ENCODE results near the gene RLF.

- TF ChIP-seq, protein P1, sequence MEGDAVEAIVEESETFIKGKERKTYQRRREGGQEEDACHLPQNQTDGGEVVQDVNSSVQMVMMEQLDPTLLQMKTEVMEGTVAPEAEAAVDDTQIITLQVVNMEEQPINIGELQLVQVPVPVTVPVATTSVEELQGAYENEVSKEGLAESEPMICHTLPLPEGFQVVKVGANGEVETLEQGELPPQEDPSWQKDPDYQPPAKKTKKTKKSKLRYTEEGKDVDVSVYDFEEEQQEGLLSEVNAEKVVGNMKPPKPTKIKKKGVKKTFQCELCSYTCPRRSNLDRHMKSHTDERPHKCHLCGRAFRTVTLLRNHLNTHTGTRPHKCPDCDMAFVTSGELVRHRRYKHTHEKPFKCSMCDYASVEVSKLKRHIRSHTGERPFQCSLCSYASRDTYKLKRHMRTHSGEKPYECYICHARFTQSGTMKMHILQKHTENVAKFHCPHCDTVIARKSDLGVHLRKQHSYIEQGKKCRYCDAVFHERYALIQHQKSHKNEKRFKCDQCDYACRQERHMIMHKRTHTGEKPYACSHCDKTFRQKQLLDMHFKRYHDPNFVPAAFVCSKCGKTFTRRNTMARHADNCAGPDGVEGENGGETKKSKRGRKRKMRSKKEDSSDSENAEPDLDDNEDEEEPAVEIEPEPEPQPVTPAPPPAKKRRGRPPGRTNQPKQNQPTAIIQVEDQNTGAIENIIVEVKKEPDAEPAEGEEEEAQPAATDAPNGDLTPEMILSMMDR (IDR thresholded peaks at IDR 0.05) = no peak
- TF ChIP-seq POLR2AphosphoS5 (IDR thresholded peaks at IDR 0.05) = no peak
- TF ChIP-seq POLR2A (IDR thresholded peaks at IDR 0.05) = no peak
Measured at GRCh38 chr1:40265919-40266318, 104.7 kb downstream of the RLF start.
